B cell (primary cell): Measurements from ENCODE around the gene CALML4. TPM values are rescaled to one million over a fixed set of nuclear protein-coding genes. Genes with fewer than 3 reads are reported as not detected.

ENCODE experiments used
- ATAC-seq: fragments of 200-7000 bp; cut with Tn5 transposase; one replicate; pipeline ENCODE4 v1.10.0; 2021; ENCODE audit warnings: low read depth, mild to moderate bottlenecking, moderate number of reproducible peaks, moderate library complexity
- CTCF ChIA-PET: fragments of 350-600 bp; sonication (Branson Sonifier 250); formaldehyde crosslinking; loops from one replicate; lab custom pipeline; 2021; ENCODE audit warnings: antibody characterized with exemption, inconsistent platforms; lab: Charles Lee
- POLR2A ChIA-PET: fragments of 350-600 bp; sonication (Branson Sonifier 250); formaldehyde crosslinking; loops from one replicate; lab custom pipeline; 2021; ENCODE audit warnings: antibody characterized with exemption; lab: Charles Lee
- DNase-seq: peaks from one replicate; pipeline ENCODE4 v3.0.0; 2013
- H2AFZ ChIP-seq: 2 replicates; pipeline ENCODE4 v1.6.1; 2012; ENCODE audit warnings: mild to moderate bottlenecking, low read depth, low read length; ENCODE audit not compliant: insufficient read depth, poor library complexity, severe bottlenecking
- H3K27ac ChIP-seq, 2 donors: 1 replicate in 1 of 2; 2 replicates in 1 of 2; pipeline ENCODE4 v1.5.1; 2012 to 2013; ENCODE audit warnings: low read length in 2 of 2, mild to moderate bottlenecking in 2 of 2, moderate library complexity in 1 of 2
- H3K27me3 ChIP-seq, 4 experiments: fragments of 200-600 bp in 1 of 4; sonication (generic) in 1 of 4; replicated peaks in 1 of 4; 1 replicate in 2 of 4; 2 replicates in 2 of 4; pipeline versions ENCODE4 v1.6.1 to v1.7.0; 2013 to 2016; ENCODE audit warnings: low read length in 3 of 4, mild to moderate bottlenecking in 2 of 4, mixed read lengths in 1 of 4, moderate library complexity in 1 of 4; ENCODE audit not compliant: insufficient read depth in 4 of 4, control insufficient read depth in 3 of 4; ENCODE audit errors: control extremely low read depth in 1 of 4
- H3K36me3 ChIP-seq, 2 experiments: replicated peaks in 1 of 2; 1 replicate in 1 of 2; 2 replicates in 1 of 2; pipeline versions ENCODE4 v1.6.1 to v1.7.1; 2013; ENCODE audit warnings: low read length in 1 of 2; ENCODE audit not compliant: insufficient read depth in 2 of 2, control insufficient read depth in 1 of 2; ENCODE audit errors: control extremely low read depth in 1 of 2, extremely low read depth in 1 of 2
- H3K4me1 ChIP-seq, 2 donors: fragments of 200-600 bp in 1 of 2; sonication (generic) in 1 of 2; 1 replicate in 1 of 2; 2 replicates in 1 of 2; pipeline versions ENCODE4 v1.5.1 to v1.6.1; 2013 to 2017; ENCODE audit warnings: low read length in 2 of 2; ENCODE audit not compliant: control insufficient read depth in 2 of 2, insufficient read depth in 2 of 2
- H3K4me2 ChIP-seq: replicated peaks from 2 replicates; pipeline ENCODE3; 2012; ENCODE audit warnings: mild to moderate bottlenecking, low read depth, low read length; ENCODE audit not compliant: poor library complexity, severe bottlenecking
- H3K4me3 ChIP-seq, 5 experiments: fragments of 200-600 bp in 1 of 5; sonication (generic) in 1 of 5; 1 replicate in 3 of 5; 2 replicates in 2 of 5; pipeline versions ENCODE4 v1.5.1 to v1.7.0; 2011 to 2016; ENCODE audit warnings: low read length in 4 of 5, mild to moderate bottlenecking in 4 of 5, low read depth in 2 of 5, control low read depth in 1 of 5, moderate library complexity in 1 of 5; ENCODE audit not compliant: insufficient read depth in 1 of 5; ENCODE audit errors: control extremely low read depth in 1 of 5, extremely low read depth in 1 of 5
- H3K79me2 ChIP-seq: fragments of 200-600 bp; sonication (generic); one replicate; pipeline ENCODE4 v1.6.0; 2016; ENCODE audit warnings: low read length; ENCODE audit not compliant: control insufficient read depth, insufficient read depth
- H3K9ac ChIP-seq: fragments of 200-600 bp; sonication (generic); 2 replicates; pipeline ENCODE4 v1.6.1; 2017; ENCODE audit warnings: mild to moderate bottlenecking, low read length, moderate library complexity
- H3K9me3 ChIP-seq, 3 donors: one replicate each; pipeline versions ENCODE4 v1.6.1 to v1.7.1; 2013; ENCODE audit warnings: low read length in 2 of 3; ENCODE audit not compliant: control insufficient read depth in 2 of 3, insufficient read depth in 1 of 3; ENCODE audit errors: control extremely low read depth in 1 of 3
- H4K20me1 ChIP-seq: 2 replicates; pipeline ENCODE4 v1.6.0; 2012; ENCODE audit warnings: mild to moderate bottlenecking, low read length; ENCODE audit not compliant: insufficient read depth, control insufficient read depth, poor library complexity, severe bottlenecking
- H3K27ac Mint-ChIP-seq: one replicate; pipeline ENCODE4 v1.8.0; 2021; ENCODE audit warnings: mixed read lengths
- H3K27me3 Mint-ChIP-seq: one replicate; pipeline ENCODE4 v1.8.0; 2021; ENCODE audit warnings: mixed read lengths
- H3K4me1 Mint-ChIP-seq: one replicate; pipeline ENCODE4 v1.8.0; 2021; ENCODE audit warnings: mixed read lengths
- H3K4me3 Mint-ChIP-seq: one replicate; pipeline ENCODE4 v1.8.0; 2021; ENCODE audit warnings: mixed read lengths
- H3K9me3 Mint-ChIP-seq: one replicate; pipeline ENCODE4 v1.8.0; 2022; ENCODE audit warnings: mixed read lengths; ENCODE audit not compliant: insufficient read depth
- EZH2 ChIP-seq: IDR thresholded peaks from 2 replicates; pipeline ENCODE4 v1.6.1; 2012; ENCODE audit warnings: borderline replicate concordance, low read depth, mild to moderate bottlenecking, moderate library complexity, low read length; ENCODE audit not compliant: insufficient read depth, poor library complexity, severe bottlenecking
- WGBS: methylation state at CpG from one replicate; pipeline ENCODE4 v1.1.5; 2013; ENCODE audit warnings: missing lambda C conversion rate; ENCODE audit not compliant: insufficient coverage; 5-methylcytosine and 5-hydroxymethylcytosine counted together
- intact Hi-C: fragments of 100-400 bp; cut with micrococcal nuclease; formaldehyde crosslinking; loops from one replicate; pipeline ENCODE4 v1.10.0; 2022
- polyA plus RNA-seq: library from polyadenylated mRNA; depleted of rRNA; stranded (reverse); fragments of >200 nt; gene quantifications from 2 replicates; pipeline ENCODE4 v1.2.3, GENCODE V29; 2012
- total RNA-seq, 2 donors: library from RNA; stranded (reverse); fragments of 120-200 nt in 1 of 2; gene quantifications; 1 replicate in 1 of 2; 2 replicates in 1 of 2; pipeline versions ENCODE4 v1.2.3 to v1.2.4, GENCODE V29; 2013 to 2022
- TF ChIP-seq, protein P1 (sequence below): fragments of 200-600 bp; IDR thresholded peaks from one replicate; pipeline ENCODE4 v1.8.0; 2022; ENCODE audit warnings: antibody characterized with exemption, mild to moderate bottlenecking

Gene CALML4
- total and polyA plus RNA-seq, 2 donors (not counting 1 experiment from before 2014, with no cell fraction given), result 2.4 to 4.2 TPM

GRCh38 chr15:68241088-68241935, 36.2 kb upstream of the CALML4 start:
- peaks cover 0 to 23% (median 19%) of the 10 kb centered on the region in 3 donors for H3K9me3 ChIP-seq
- H3K4me2 ChIP-seq, result no peak overlapping the region
- no peaks in the 10 kb centered on the region for H3K79me2 ChIP-seq
- POLR2A ChIA-PET, result interaction anchor here (0.7 kb wide), 1 partner anchor 96 kb away, joined by 3 read pairs; no protein-coding TSS in a partner anchor
- 100% methylated on average over 2 of the region's 5 CpGs for WGBS
- no peaks in the 10 kb centered on the region for H3K27me3 ChIP-seq
- no peaks in the 10 kb centered on the region for H3K36me3 ChIP-seq
- no peak overlapping the region for H3K27ac ChIP-seq
- ATAC-seq (no peak), DNase-seq (no peak)
- no peak overlapping the region for H3K9ac ChIP-seq
- H3K4me3 Mint-ChIP-seq, result no peak overlapping the region
- CTCF ChIA-PET, result interaction anchor here (0.6 to 1.2 kb wide), 2 partner anchors 12 to 47 kb away, joined by 3 to 4 read pairs; no protein-coding TSS in a partner anchor
- H3K4me1 ChIP-seq, result no peaks in the 10 kb centered on the region
- no peak overlapping the region for H2AFZ ChIP-seq
- H3K9me3 Mint-ChIP-seq, result peaks cover 7% of the 10 kb centered on the region
- H3K4me3 ChIP-seq, result no peak overlapping the region
- no peak overlapping the region for H3K27ac Mint-ChIP-seq
- no peaks in the 10 kb centered on the region for H4K20me1 ChIP-seq
- intact Hi-C loops, result no loop called here
- TF ChIP-seq, protein P1, sequence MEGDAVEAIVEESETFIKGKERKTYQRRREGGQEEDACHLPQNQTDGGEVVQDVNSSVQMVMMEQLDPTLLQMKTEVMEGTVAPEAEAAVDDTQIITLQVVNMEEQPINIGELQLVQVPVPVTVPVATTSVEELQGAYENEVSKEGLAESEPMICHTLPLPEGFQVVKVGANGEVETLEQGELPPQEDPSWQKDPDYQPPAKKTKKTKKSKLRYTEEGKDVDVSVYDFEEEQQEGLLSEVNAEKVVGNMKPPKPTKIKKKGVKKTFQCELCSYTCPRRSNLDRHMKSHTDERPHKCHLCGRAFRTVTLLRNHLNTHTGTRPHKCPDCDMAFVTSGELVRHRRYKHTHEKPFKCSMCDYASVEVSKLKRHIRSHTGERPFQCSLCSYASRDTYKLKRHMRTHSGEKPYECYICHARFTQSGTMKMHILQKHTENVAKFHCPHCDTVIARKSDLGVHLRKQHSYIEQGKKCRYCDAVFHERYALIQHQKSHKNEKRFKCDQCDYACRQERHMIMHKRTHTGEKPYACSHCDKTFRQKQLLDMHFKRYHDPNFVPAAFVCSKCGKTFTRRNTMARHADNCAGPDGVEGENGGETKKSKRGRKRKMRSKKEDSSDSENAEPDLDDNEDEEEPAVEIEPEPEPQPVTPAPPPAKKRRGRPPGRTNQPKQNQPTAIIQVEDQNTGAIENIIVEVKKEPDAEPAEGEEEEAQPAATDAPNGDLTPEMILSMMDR, result no peak
- TF ChIP-seq EZH2, result no peak
- no peaks in the 10 kb centered on the region for H3K4me1 Mint-ChIP-seq
- H3K27me3 Mint-ChIP-seq, result peaks cover 5% of the 10 kb centered on the region

GRCh38 chr15:68239025-68239424, 33.9 kb upstream of the CALML4 start:
- H2AFZ ChIP-seq, result no peak overlapping the region
- no peaks in the 10 kb centered on the region for H3K27me3 ChIP-seq
- H3K9ac ChIP-seq, result no peak overlapping the region
- Mint-ChIP-seq H3K9me3 (peaks cover 2% of the 10 kb centered on the region), H3K27ac (no peak overlapping the region), H3K27me3 (peaks cover 4% of the 10 kb centered on the region), H3K4me1 (no peaks in the 10 kb centered on the region), H3K4me3 (no peak overlapping the region)
- H3K9me3 ChIP-seq, result peaks cover 0 to 14% (median 10%) of the 10 kb centered on the region in 3 donors
- H3K4me1 ChIP-seq, result no peaks in the 10 kb centered on the region
- H4K20me1 ChIP-seq, result no peaks in the 10 kb centered on the region
- DNase-seq, result no peak
- H3K4me3 ChIP-seq, result no peak overlapping the region
- H3K79me2 ChIP-seq, result no peaks in the 10 kb centered on the region
- H3K4me2 ChIP-seq, result no peak overlapping the region
- ChIA-PET CTCF (interaction anchor here (0.6 kb wide), 1 partner anchor 11 kb away, joined by 3 read pairs; no protein-coding TSS in a partner anchor), POLR2A (no interaction called here)
- intact Hi-C loops, result no loop called here
- H3K27ac ChIP-seq, result no peak overlapping the region
- no peak for ATAC-seq
- no peaks in the 10 kb centered on the region for H3K36me3 ChIP-seq
- TF ChIP-seq EZH2, result no peak
- TF ChIP-seq, protein P1, result no peak
